Measurements from ENCODE around the gene WNT11. TPM values are rescaled to one million over a fixed set of nuclear protein-coding genes. Genes with fewer than 3 reads are reported as not detected.

Gene WNT11
- total RNA-seq, 2 donors from 2014 or later: 1.6 to 6.8 TPM

DNA sequence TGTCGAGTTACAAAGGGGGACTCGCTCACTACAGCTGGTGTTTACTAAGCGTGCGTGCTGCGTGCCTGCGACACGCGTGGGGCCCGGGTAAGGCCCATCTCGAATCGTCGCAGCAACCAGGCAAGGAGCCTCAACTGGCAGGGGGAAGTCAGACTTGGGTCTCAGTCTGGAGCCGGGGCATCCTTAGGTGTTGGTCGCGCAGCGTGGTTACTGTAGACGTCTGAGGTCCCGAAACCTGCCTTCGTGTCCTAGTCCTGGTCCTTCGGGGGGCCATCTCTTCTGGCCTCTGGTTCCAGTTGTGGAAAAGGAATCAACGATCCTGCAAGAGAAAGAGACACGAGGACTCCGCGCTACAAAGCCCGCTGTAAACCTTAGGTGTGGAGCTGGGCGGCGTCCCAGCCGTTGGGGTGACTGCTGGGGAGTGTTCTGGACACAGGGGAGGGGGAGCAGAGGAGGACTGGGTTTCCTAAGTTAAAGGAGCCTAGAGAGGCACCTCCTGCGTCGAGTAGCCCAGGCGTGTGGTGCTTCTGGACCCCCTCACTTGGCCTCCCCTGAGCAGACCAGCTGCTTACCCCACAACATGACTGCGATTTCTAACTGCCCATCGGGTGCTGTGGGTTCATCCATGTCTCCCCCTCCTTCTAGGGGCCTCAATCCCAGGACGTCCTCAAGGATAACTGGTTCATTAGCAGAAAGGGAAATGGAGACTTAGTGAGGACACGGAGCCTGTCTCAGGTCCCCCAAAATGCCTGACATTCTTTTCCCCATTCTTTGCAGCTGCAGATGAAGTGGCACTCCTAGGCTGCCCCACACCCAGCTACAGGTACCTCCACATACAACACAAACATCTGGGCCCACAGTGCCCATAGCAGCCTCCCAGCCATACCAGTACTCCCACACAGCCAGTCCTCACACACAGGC lies 4.9 kb upstream of the WNT11 start:
- Histone ChIP-seq H3K27me3 (no peaks in the 10 kb centered on the region), H3K36me3 (no peaks in the 10 kb centered on the region), H3K9me3 (no peaks in the 10 kb centered on the region), H3K4me1 (peaks cover 0 to 45% of the 10 kb centered on the region in 2 donors), H3K4me3 (peak overlapping the region in 1 of 2 donors; percentile 67), H3K27ac (no peak overlapping the region)
- DNase-seq (ENCODE audit: low spot score): no peak
- TF ChIP-seq, protein P1, sequence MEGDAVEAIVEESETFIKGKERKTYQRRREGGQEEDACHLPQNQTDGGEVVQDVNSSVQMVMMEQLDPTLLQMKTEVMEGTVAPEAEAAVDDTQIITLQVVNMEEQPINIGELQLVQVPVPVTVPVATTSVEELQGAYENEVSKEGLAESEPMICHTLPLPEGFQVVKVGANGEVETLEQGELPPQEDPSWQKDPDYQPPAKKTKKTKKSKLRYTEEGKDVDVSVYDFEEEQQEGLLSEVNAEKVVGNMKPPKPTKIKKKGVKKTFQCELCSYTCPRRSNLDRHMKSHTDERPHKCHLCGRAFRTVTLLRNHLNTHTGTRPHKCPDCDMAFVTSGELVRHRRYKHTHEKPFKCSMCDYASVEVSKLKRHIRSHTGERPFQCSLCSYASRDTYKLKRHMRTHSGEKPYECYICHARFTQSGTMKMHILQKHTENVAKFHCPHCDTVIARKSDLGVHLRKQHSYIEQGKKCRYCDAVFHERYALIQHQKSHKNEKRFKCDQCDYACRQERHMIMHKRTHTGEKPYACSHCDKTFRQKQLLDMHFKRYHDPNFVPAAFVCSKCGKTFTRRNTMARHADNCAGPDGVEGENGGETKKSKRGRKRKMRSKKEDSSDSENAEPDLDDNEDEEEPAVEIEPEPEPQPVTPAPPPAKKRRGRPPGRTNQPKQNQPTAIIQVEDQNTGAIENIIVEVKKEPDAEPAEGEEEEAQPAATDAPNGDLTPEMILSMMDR (IDR thresholded peaks at IDR 0.05): no peak

DNA sequence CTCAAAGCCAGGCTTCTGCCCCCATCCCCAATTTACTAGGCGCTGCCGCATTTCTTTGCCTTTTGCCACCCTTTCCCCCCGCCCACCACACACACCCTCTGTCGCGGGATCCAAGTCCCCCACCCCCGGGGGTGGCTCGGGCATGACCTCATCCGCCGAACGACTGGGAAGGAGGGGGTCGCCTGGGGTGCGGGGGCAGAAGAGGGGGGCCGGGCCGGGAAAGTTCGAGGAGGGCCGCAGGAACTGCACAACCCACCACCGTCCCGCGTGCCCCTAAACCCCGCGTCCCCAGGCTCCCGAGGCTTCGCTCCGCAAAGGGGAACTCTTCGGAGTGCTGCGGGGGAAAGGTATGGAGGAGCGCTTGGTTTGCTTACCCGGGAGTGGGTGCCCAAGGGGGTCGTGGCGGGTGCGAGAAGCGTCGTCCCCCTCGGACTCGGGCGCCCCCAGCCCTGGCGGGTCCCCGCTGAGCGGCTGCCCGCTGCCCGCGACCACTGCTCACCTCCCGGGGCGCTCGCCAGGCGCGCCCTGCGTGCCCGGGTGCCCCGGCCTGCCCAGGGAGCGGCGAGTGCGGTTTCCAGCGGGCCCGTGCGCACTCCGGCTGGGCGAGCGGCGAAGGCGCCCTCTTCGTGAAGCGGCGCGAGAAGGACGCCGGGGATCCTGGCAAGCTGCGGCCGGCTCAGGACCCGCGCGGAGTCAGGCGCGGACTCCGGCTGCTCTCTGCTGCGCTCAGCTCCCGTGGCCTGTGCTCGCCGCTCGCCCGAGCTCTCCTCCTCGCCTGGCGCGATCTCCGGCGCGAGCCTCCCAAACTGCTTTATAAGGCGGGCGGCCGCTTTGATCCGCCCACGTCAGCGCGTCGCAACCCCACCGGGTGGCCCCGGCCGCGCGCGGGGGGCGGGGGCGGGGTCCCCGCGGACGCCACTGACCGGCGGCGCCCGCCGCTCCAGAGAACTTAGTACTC lies 4.0 kb upstream of the WNT11 start:
- Histone ChIP-seq H3K9me3 (no peaks in the 10 kb centered on the region), H3K27ac (peak overlapping the region; percentile 22 to 55), H3K4me3 (peak overlapping the region; percentile 44 to 67), H3K27me3 (no peaks in the 10 kb centered on the region), H3K4me1 (peaks cover 0 to 54% of the 10 kb centered on the region in 2 donors), H3K36me3 (no peaks in the 10 kb centered on the region)
- peak; percentile 76 for DNase-seq (ENCODE audit: low spot score)
- TF ChIP-seq, protein P1 (IDR thresholded peaks at IDR 0.05): no peak

DNA sequence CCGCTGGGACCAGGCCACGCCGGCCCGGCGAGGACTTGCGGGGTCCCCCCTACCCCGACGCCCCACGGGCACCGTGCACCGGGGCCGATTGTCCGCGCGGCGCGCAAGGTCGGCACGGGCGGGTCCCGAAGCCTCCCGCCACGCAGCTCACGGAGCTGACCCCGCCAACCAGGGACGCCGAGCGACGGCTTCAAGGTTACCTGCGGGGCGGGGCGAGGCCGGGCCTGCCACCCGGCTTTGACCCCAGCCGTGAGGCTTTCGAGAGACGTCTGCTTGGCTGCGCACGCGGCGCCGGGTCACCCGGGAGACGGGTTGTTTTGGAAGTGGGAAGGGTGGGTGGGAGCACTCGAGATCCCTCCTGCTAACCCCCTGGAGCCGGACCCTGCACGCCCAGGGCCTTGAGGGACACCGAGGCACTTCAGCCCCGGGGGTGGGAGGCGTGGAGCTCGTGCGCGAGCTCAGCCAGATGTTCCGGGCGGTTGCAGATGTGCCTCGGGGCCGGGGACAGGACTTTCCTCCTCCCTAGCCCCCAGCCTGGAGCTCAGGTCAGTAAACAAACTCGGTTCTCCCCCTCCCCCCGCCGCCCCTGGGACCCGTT lies 3.2 kb upstream of the WNT11 start:
- TF ChIP-seq, protein P1 (IDR thresholded peaks at IDR 0.05): no peak
- no peak for DNase-seq (ENCODE audit: low spot score)
- H3K4me1 ChIP-seq: peaks cover 0 to 56% of the 10 kb centered on the region in 2 donors

DNA sequence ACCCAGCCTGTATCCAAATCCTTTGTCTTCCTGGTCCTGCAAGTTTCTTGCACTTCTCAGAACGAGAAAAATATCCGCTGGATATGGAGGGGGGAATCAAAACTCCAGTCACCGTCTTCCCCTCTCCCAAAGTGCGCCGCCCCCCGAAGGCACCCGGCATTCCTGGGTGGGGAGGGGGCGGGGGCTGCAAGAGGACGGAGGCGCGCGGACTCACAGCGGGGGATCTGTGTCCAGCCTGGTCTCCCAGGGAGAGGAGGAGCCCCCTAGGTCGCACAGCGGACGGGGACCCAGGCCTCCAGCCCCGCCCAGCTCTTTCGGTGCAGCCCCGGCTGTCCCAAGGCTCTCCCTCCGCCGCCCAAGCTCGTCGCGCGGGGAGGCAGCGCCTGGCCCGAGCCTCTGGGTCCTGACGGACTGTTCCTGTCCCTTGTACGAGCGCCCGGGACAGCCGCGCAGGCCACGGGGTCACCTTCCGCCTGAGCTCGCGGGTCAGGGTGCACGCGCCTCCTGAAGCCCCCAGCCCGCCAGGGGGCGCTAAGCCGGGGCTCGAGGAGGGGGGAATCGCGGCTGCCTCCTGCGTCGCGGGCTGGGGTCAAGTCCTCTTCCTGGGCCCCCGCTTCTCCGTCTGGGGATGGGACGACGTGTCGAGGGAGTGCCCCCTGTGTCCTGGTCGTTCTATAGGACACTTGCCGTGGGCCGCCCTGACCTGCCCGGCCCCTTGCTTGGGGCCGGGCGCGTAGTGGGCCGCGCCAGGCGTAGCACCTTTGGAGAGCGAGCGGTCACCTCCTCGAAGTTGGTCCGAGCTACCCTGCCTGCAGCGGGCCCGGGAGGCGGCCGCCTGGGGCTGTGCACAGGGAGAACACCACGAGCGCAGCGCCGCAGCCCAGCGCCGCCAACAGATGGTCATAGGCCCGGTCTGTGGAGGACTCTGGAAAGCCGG lies 2.4 kb upstream of the WNT11 start:
- H3K4me1 ChIP-seq: peaks cover 0 to 56% of the 10 kb centered on the region in 2 donors
- H3K27me3 ChIP-seq: no peaks in the 10 kb centered on the region
- H3K27ac ChIP-seq: peak overlapping the region; percentile 30 to 55
- no peaks in the 10 kb centered on the region for H3K9me3 ChIP-seq
- peak overlapping the region; percentile 44 to 67 for H3K4me3 ChIP-seq
- H3K36me3 ChIP-seq: no peaks in the 10 kb centered on the region
- peak; percentile 72 for DNase-seq (ENCODE audit: low spot score)
- TF ChIP-seq, protein P1 (IDR thresholded peaks at IDR 0.05): peak; percentile 81 to 92

More for the DNA sequence above, 3.2 kb upstream of the WNT11 start:
- H3K36me3 ChIP-seq: no peaks in the 10 kb centered on the region
- H3K27me3 ChIP-seq: no peaks in the 10 kb centered on the region
- H3K27ac ChIP-seq: peak overlapping the region; percentile 30 to 55
- no peaks in the 10 kb centered on the region for H3K9me3 ChIP-seq
- peak overlapping the region; percentile 44 to 67 for H3K4me3 ChIP-seq
